Measurements from ENCODE around the gene SFTA2.
"Not testable (repeated sequence)": the region's sequence is repeated elsewhere in the genome, so short reads cannot be mapped to it uniquely, and the experiment has no call there.

SFTA2 gene

GRCh38 chr6:30912746-30913520 is 19.0 kb downstream of the SFTA2 start:
- no peak for DNase-seq (ENCODE audit: low read depth)

GRCh38 chr6:30910473-30910872 is 21.5 kb downstream of the SFTA2 start:
- not testable (repeated sequence) for DNase-seq (ENCODE audit: low read depth)

GRCh38 chr6:30908700-30909099 is 23.3 kb downstream of the SFTA2 start:
- no peak for DNase-seq (ENCODE audit: low read depth)

- DNase-seq (ENCODE audit: low read depth) = peak; percentile 91
Measured at GRCh38 chr6:30907758-30908591, 24.0 kb downstream of the SFTA2 start, which contains the start of gene GTF2H4. Gene GTF2H4, plus strand, starts transcription at chr6:30908207.

- not testable (repeated sequence) for DNase-seq (ENCODE audit: low read depth)
Measured at GRCh38 chr6:30907290-30907757, 24.6 kb downstream of the SFTA2 start.

GRCh38 chr6:30903236-30903635 is 28.7 kb downstream of the SFTA2 start:
- no peak for DNase-seq (ENCODE audit: low read depth)

GRCh38 chr6:30902709-30903108 is 29.3 kb downstream of the SFTA2 start:
- DNase-seq (ENCODE audit: low read depth) = no peak

GRCh38 chr6:30902196-30902595 is 29.8 kb downstream of the SFTA2 start:
- DNase-seq (ENCODE audit: low read depth) = not testable (repeated sequence)

- DNase-seq (ENCODE audit: low read depth) = no peak
Measured at GRCh38 chr6:30901436-30901835, 30.5 kb downstream of the SFTA2 start.

GRCh38 chr6:30900863-30901417 is 31.0 kb downstream of the SFTA2 start:
- no peak for DNase-seq (ENCODE audit: low read depth)

GRCh38 chr6:30898750-30899360 is 33.1 kb downstream of the SFTA2 start:
- DNase-seq (ENCODE audit: low read depth) = no peak

- no peak for DNase-seq (ENCODE audit: low read depth)
Measured at GRCh38 chr6:30897882-30898281, 34.1 kb downstream of the SFTA2 start.

GRCh38 chr6:30896541-30896940 is 35.4 kb downstream of the SFTA2 start:
- no peak for DNase-seq (ENCODE audit: low read depth)

GRCh38 chr6:30895343-30895742 is 36.6 kb downstream of the SFTA2 start:
- no peak for DNase-seq (ENCODE audit: low read depth)

- DNase-seq (ENCODE audit: low read depth) = no peak
Measured at GRCh38 chr6:30894935-30895334, 37.0 kb downstream of the SFTA2 start.

- no peak for DNase-seq (ENCODE audit: low read depth)
Measured at GRCh38 chr6:30894381-30894780, 37.6 kb downstream of the SFTA2 start.

GRCh38 chr6:30893666-30894065 is 38.3 kb downstream of the SFTA2 start:
- no peak for DNase-seq (ENCODE audit: low read depth)

GRCh38 chr6:30893001-30893591 is 38.9 kb downstream of the SFTA2 start:
- no peak for DNase-seq (ENCODE audit: low read depth)

- no peak for DNase-seq (ENCODE audit: low read depth)
Measured at GRCh38 chr6:30891816-30892538, 40.0 kb downstream of the SFTA2 start.

- no peak for DNase-seq (ENCODE audit: low read depth)
Measured at GRCh38 chr6:30891450-30891723, 40.6 kb downstream of the SFTA2 start.

- DNase-seq (ENCODE audit: low read depth) = no peak
Measured at GRCh38 chr6:30890646-30891449, 41.1 kb downstream of the SFTA2 start.
